Calu3 (cell line): ENCODE data around the gene PPIA. TPM values are rescaled to one million over a fixed set of nuclear protein-coding genes. Genes with fewer than 3 reads are reported as not detected.

Experiments used
- BruUV-seq: library from RNA; stranded (reverse); fragments of 400-500 nt; replicated peaks from 2 replicates; lab custom pipeline; 2021; lab: Mats Ljungman, UMichigan
- CTCF ChIA-PET: fragments of 300-600 bp; sonication (Branson Sonifier 250); formaldehyde crosslinking; loops from one replicate; lab custom pipeline; 2022; ENCODE audit warnings: antibody characterized with exemption; lab: Charles Lee
- DNase-seq: peaks from one replicate; pipeline ENCODE4 v3.0.0; 2022
- H3K27ac Mint-ChIP-seq: one replicate; pipeline ENCODE4 v1.8.0; 2022; ENCODE audit warnings: mixed read lengths; ENCODE audit not compliant: unreplicated experiment
- H3K27me3 Mint-ChIP-seq: one replicate; pipeline ENCODE4 v1.8.0; 2022; ENCODE audit warnings: mixed read lengths; ENCODE audit not compliant: unreplicated experiment
- H3K36me3 Mint-ChIP-seq: one replicate; pipeline ENCODE4 v1.8.0; 2022; ENCODE audit warnings: mild to moderate bottlenecking, moderate library complexity, mixed read lengths; ENCODE audit not compliant: insufficient read depth, unreplicated experiment
- H3K4me1 Mint-ChIP-seq: one replicate; pipeline ENCODE4 v1.8.0; 2022; ENCODE audit warnings: mild to moderate bottlenecking, low read depth, mixed read lengths; ENCODE audit not compliant: unreplicated experiment
- H3K4me3 Mint-ChIP-seq: one replicate; pipeline ENCODE4 v1.8.0; 2022; ENCODE audit warnings: mild to moderate bottlenecking, low read depth, moderate library complexity, mixed read lengths; ENCODE audit not compliant: unreplicated experiment
- H3K9me3 Mint-ChIP-seq: one replicate; pipeline ENCODE4 v1.8.0; 2022; ENCODE audit warnings: low read depth, mixed read lengths; ENCODE audit not compliant: unreplicated experiment
- CTCF ChIP-seq: fragments of 200-600 bp; IDR thresholded peaks from one replicate; pipeline ENCODE4 v1.8.0; 2022; ENCODE audit warnings: antibody characterized with exemption; ENCODE audit not compliant: unreplicated experiment
- intact Hi-C: fragments of 100-400 bp; cut with micrococcal nuclease; formaldehyde crosslinking; loops from one replicate; pipeline ENCODE4 v1.10.0; 2022; ENCODE audit not compliant: unreplicated experiment
- total RNA-seq: library from RNA; stranded (reverse); gene quantifications from 2 replicates; pipeline ENCODE4 v1.2.3, GENCODE V29; 2022

Gene PPIA
- total RNA-seq, 1 experiment from 2014 or later = 3,069 TPM

GRCh38 chr7:44846816-44847508 is 50.5 kb downstream of the PPIA start:
- Mint-ChIP-seq H3K9me3 (no peaks in the 10 kb centered on the region), H3K27ac (peak overlapping the region; percentile 98), H3K4me1 (peaks cover 35% of the 10 kb centered on the region), H3K4me3 (peak overlapping the region; percentile 82), H3K27me3 (no peaks in the 10 kb centered on the region), H3K36me3 (peaks cover 40% of the 10 kb centered on the region)
- TSS peak; percentile 42 for BruUV-seq
- intact Hi-C loops = loop anchor here (1.0 to 5.0 kb wide), 3 partner anchors 48 to 259 kb away; no protein-coding TSS in a partner anchor
- CTCF ChIA-PET = interaction anchor here (0.6 to 2.6 kb wide), 13 partner anchors 8 to 289 kb away, joined by 3 to 9 read pairs (median 4); partner anchors contain the start of gene ZMIZ2
- no peak for DNase-seq
- TF ChIP-seq CTCF = no peak

- TF ChIP-seq CTCF = peak; percentile 97
- Mint-ChIP-seq H3K4me3 (peak overlapping the region; percentile 82), H3K36me3 (peaks cover 39% of the 10 kb centered on the region), H3K4me1 (peaks cover 30% of the 10 kb centered on the region), H3K27ac (peak overlapping the region; percentile 98), H3K9me3 (no peaks in the 10 kb centered on the region), H3K27me3 (no peaks in the 10 kb centered on the region)
- no TSS peak for BruUV-seq
- intact Hi-C loops = loop anchor here (1.0 to 5.0 kb wide), 3 partner anchors 49 to 259 kb away; no protein-coding TSS in a partner anchor
- peak; percentile 96 for DNase-seq
- CTCF ChIA-PET = interaction anchor here (1.0 to 2.6 kb wide), 8 partner anchors 9 to 288 kb away, joined by 3 to 9 read pairs (median 6); partner anchors contain the start of gene ZMIZ2
These were observed 51.0 kb downstream of the PPIA start for GRCh38 chr7:44847509-44847919.

GRCh38 chr7:44847920-44848634 is 51.6 kb downstream of the PPIA start, which contains the start of gene H2AZ2:
TSS of gene H2AZ2 (minus strand) at chr7:44848087. CDS start at chr7:44847971, 116 bp downstream.
- Mint-ChIP-seq H3K27me3 (no peaks in the 10 kb centered on the region), H3K4me3 (peak within 1 kb of the TSS; percentile 82), H3K4me1 (peaks cover 26% of the 10 kb centered on the region), H3K36me3 (peaks cover 39% of the 10 kb centered on the region), H3K27ac (peak within 1 kb of the TSS; percentile 98), H3K9me3 (no peaks in the 10 kb centered on the region)
- CTCF ChIA-PET = interaction anchor here (0.5 to 2.6 kb wide), 12 partner anchors 9 to 300 kb away, joined by 3 to 9 read pairs (median 4); partner anchors contain the start of gene ZMIZ2
- TF ChIP-seq CTCF = no peak
- intact Hi-C loops = loop anchor here (1.0 to 5.0 kb wide), 3 partner anchors 49 to 260 kb away; no protein-coding TSS in a partner anchor
- no TSS peak for BruUV-seq
- DNase-seq = peak; percentile 100

- H3K4me3 Mint-ChIP-seq = peak overlapping the region; percentile 82
- BruUV-seq = no TSS peak
- H3K27ac Mint-ChIP-seq = peak overlapping the region; percentile 98
- intact Hi-C loops = loop anchor here (5.0 kb wide), 1 partner anchor 97 kb away; no protein-coding TSS in a partner anchor
- DNase-seq = no peak
- no peaks in the 10 kb centered on the region for H3K9me3 Mint-ChIP-seq
- H3K4me1 Mint-ChIP-seq = peaks cover 26% of the 10 kb centered on the region
- no peak for TF ChIP-seq CTCF
- H3K27me3 Mint-ChIP-seq = no peaks in the 10 kb centered on the region
- H3K36me3 Mint-ChIP-seq = peaks cover 39% of the 10 kb centered on the region
- CTCF ChIA-PET = interaction anchor here (0.9 to 2.6 kb wide), 3 partner anchors 10 to 287 kb away, joined by 4 to 9 read pairs (median 4); no protein-coding TSS in a partner anchor
These were observed 52.9 kb downstream of the PPIA start for GRCh38 chr7:44849259-44849884.
